ENCODE measurements around the gene AMBRA1.

The AMBRA1 gene

DNA sequence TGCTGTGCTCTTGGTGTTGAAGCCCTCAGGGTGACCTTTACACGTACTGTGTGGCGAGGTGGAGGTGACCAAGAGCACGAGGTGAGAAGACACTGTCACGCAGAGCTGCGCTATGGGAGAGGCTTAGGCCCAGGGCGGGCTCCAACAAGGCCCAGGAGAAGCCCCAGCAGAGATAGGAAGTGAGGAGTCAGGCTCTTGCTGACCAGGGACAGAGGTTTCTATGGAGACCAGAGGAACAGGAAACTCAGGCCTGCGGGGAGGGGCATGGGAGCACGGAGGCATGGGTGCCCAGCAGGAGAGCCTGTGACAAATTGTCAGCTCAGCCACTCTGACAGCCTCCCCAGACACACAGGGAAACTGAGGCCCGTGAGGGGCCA, 230.8 kb downstream of the AMBRA1 start:
- Histone ChIP-seq H2AFZ (peak overlapping the region; percentile 64), H3K79me2 (peaks cover 18% of the 10 kb centered on the region), H3K9me3 (ENCODE audit: control insufficient read depth, low read length) (no peaks in the 10 kb centered on the region), H3K4me3 (ENCODE audit: low read depth, low read length) (peak overlapping the region; percentile 27), H3K27ac (peak overlapping the region; percentile 97), H3K4me1 (peaks cover 25% of the 10 kb centered on the region), H3K4me2 (ENCODE audit: low read length) (peak overlapping the region; percentile 74), H3K9ac (no peak overlapping the region), H3K36me3 (ENCODE audit: control insufficient read depth, insufficient read depth, low read length) (no peaks in the 10 kb centered on the region), H3K27me3 (ENCODE audit: control insufficient read depth, insufficient read depth, low read length) (no peaks in the 10 kb centered on the region)
- TF ChIP-seq, protein P1, sequence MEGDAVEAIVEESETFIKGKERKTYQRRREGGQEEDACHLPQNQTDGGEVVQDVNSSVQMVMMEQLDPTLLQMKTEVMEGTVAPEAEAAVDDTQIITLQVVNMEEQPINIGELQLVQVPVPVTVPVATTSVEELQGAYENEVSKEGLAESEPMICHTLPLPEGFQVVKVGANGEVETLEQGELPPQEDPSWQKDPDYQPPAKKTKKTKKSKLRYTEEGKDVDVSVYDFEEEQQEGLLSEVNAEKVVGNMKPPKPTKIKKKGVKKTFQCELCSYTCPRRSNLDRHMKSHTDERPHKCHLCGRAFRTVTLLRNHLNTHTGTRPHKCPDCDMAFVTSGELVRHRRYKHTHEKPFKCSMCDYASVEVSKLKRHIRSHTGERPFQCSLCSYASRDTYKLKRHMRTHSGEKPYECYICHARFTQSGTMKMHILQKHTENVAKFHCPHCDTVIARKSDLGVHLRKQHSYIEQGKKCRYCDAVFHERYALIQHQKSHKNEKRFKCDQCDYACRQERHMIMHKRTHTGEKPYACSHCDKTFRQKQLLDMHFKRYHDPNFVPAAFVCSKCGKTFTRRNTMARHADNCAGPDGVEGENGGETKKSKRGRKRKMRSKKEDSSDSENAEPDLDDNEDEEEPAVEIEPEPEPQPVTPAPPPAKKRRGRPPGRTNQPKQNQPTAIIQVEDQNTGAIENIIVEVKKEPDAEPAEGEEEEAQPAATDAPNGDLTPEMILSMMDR (IDR thresholded peaks at IDR 0.05), result no peak

- Histone ChIP-seq H3K9me3 (ENCODE audit: control insufficient read depth, low read length) (no peaks in the 10 kb centered on the region), H3K79me2 (peaks cover 18% of the 10 kb centered on the region), H3K4me2 (ENCODE audit: low read length) (peak overlapping the region; percentile 74), H3K4me3 (ENCODE audit: low read depth, low read length) (peak overlapping the region; percentile 27), H2AFZ (peak overlapping the region; percentile 64), H3K4me1 (peaks cover 27% of the 10 kb centered on the region), H3K36me3 (ENCODE audit: control insufficient read depth, insufficient read depth, low read length) (no peaks in the 10 kb centered on the region), H3K27ac (peak overlapping the region; percentile 97), H3K9ac (no peak overlapping the region), H3K27me3 (ENCODE audit: control insufficient read depth, insufficient read depth, low read length) (no peaks in the 10 kb centered on the region)
- TF ChIP-seq, protein P1 (IDR thresholded peaks at IDR 0.05), result no peak
These were observed 231.4 kb downstream of the AMBRA1 start for GRCh38 chr11:46362156-46363030.

GRCh38 chr11:46361283-46362155, 232.3 kb downstream of the AMBRA1 start:
- TF ChIP-seq, protein P1 (IDR thresholded peaks at IDR 0.05), result no peak
- H3K9me3 ChIP-seq (ENCODE audit: control insufficient read depth, low read length), result no peaks in the 10 kb centered on the region
- no peaks in the 10 kb centered on the region for H3K27me3 ChIP-seq (ENCODE audit: control insufficient read depth, insufficient read depth, low read length)
- peak overlapping the region; percentile 29 for H3K4me3 ChIP-seq (ENCODE audit: low read depth, low read length)
- peak overlapping the region; percentile 73 for H2AFZ ChIP-seq
- H3K27ac ChIP-seq, result peak overlapping the region; percentile 97
- H3K9ac ChIP-seq, result peak overlapping the region; percentile 11
- H3K79me2 ChIP-seq, result peaks cover 18% of the 10 kb centered on the region
- H3K4me1 ChIP-seq, result peaks cover 35% of the 10 kb centered on the region
- peak overlapping the region; percentile 74 for H3K4me2 ChIP-seq (ENCODE audit: low read length)
- H3K36me3 ChIP-seq (ENCODE audit: control insufficient read depth, insufficient read depth, low read length), result no peaks in the 10 kb centered on the region

GRCh38 chr11:46360878-46361277, 232.9 kb downstream of the AMBRA1 start:
- Histone ChIP-seq H3K9me3 (ENCODE audit: control insufficient read depth, low read length) (no peaks in the 10 kb centered on the region), H3K4me3 (ENCODE audit: low read depth, low read length) (peak overlapping the region; percentile 29), H3K27ac (peak overlapping the region; percentile 97), H3K36me3 (ENCODE audit: control insufficient read depth, insufficient read depth, low read length) (no peaks in the 10 kb centered on the region), H2AFZ (peak overlapping the region; percentile 73), H3K79me2 (peaks cover 20% of the 10 kb centered on the region), H3K4me1 (peaks cover 35% of the 10 kb centered on the region), H3K9ac (no peak overlapping the region), H3K27me3 (ENCODE audit: control insufficient read depth, insufficient read depth, low read length) (no peaks in the 10 kb centered on the region), H3K4me2 (ENCODE audit: low read length) (peak overlapping the region; percentile 74)
- TF ChIP-seq, protein P1 (IDR thresholded peaks at IDR 0.05), result no peak
